HepG2 (cell line): ENCODE data around the gene LCLAT1.

Experiments used
- FOXK2 ChIP-seq: fragments of 450-650 bp; IDR thresholded peaks from 2 replicates; pipeline ENCODE4 v1.6.1; 2016
- KLF6 ChIP-seq: IDR thresholded peaks from 2 replicates; pipeline ENCODE4 v1.8.0; 2016; ENCODE audit warnings: missing biosample characterization, missing genetic modification reagents
- NCOA2 ChIP-seq: sonication (generic); formaldehyde crosslinking; IDR thresholded peaks from 2 replicates; pipeline ENCODE4 v1.8.0; 2022; ENCODE audit warnings: inconsistent platforms
- PAWR ChIP-seq: sonication (generic); formaldehyde crosslinking; IDR thresholded peaks from 2 replicates; pipeline ENCODE4 v1.4.0; 2020; ENCODE audit warnings: missing genetic modification reagents, mild to moderate bottlenecking, borderline replicate concordance
- ZFP36 ChIP-seq: fragments of 150-350 bp; IDR thresholded peaks from 2 replicates; pipeline ENCODE4 v1.6.1; 2018; ENCODE audit warnings: borderline replicate concordance, low read length, low read depth; ENCODE audit not compliant: partially characterized antibody

DNA sequence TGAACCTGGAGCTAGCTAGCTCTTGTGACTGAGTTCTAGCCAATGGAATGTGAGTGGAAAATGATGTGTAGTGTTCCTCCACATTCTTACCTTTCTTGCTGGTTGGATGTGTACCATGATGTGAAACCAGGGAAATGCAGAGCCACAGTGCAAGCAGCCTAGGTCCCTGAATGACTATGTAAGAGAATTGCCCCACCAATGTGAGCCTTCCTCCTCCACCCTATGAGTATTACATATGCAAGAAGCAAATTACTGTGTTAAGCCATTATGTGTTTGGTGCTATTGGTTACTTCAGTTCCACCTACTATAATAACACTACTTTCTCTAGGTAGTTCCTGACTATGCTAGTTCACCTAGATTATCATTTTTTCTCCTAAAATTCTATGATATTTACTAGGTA, 39.6 kb downstream of the LCLAT1 start:
- no peak for TF ChIP-seq NCOA2 (CRISPR knock-in tag)
- TF ChIP-seq PAWR (CRISPR knock-in tag): no peak
- no peak for TF ChIP-seq KLF6 (CRISPR knock-in tag)
- TF ChIP-seq FOXK2: no peak
- no peak for TF ChIP-seq ZFP36
